GM12878 (cell line): Measurements from ENCODE around the gene CSF1R. TPM values are rescaled to one million over a fixed set of nuclear protein-coding genes. Genes with fewer than 3 reads are reported as not detected.

Experiments used
- ATAC-seq: fragments of 200-7000 bp; cut with Tn5 transposase; 3 replicates; pipeline ENCODE4 v1.9.1; 2020; ENCODE audit warnings: mild to moderate bottlenecking, moderate library complexity
- BruUV-seq: library from RNA; stranded (reverse); fragments of 400-500 nt; replicated peaks from 2 replicates; lab custom pipeline; 2021; lab: Mats Ljungman, UMichigan
- CTCF ChIA-PET: fragments of 300-600 bp; sonication (Branson Sonifier 250); formaldehyde crosslinking; extraction: SDS; loops from one replicate; lab custom pipeline; 2021; ENCODE audit warnings: inconsistent platforms; lab: Yijun Ruan, JAX
- POLR2A ChIA-PET: fragments of 350-600 bp; formaldehyde crosslinking; extraction: SDS; loops from one replicate; lab custom pipeline; 2021; ENCODE audit warnings: inconsistent platforms; lab: Charles Lee
- RAD21 ChIA-PET: fragments of 300-600 bp; sonication (Branson Sonifier 250); formaldehyde crosslinking; loops from one replicate; lab custom pipeline; 2023; ENCODE audit warnings: antibody characterized with exemption; ENCODE audit not compliant: unreplicated experiment; lab: Charles Lee
- SMC1A ChIA-PET: fragments of 300-600 bp; sonication (Branson Sonifier 250); formaldehyde crosslinking; loops from one replicate; lab custom pipeline; 2023; ENCODE audit not compliant: unreplicated experiment, uncharacterized antibody; lab: Charles Lee
- DNase-seq: peaks from one replicate; pipeline ENCODE4 v3.0.0-alpha.2; 2011; ENCODE audit warnings: low read depth, low spot score
- FAIRE-seq: peaks from 3 replicates; lab custom pipeline; 2011; peaks lifted over from hg19 to GRCh38; lab: Jason Lieb, UNC
- H2AFZ ChIP-seq: 2 replicates; pipeline ENCODE4 v1.6.0; 2011; ENCODE audit warnings: low read depth, low read length, control low read depth; ENCODE audit not compliant: control insufficient read depth
- H3K27ac ChIP-seq: 2 replicates; pipeline ENCODE4 v1.5.1; 2011; ENCODE audit warnings: control low read depth; ENCODE audit not compliant: control insufficient read depth, insufficient read depth
- H3K27me3 ChIP-seq, 2 experiments: replicated peaks in 1 of 2; 2 replicates each; pipeline versions ENCODE4 v1.6.0 to v1.6.1; 2011; ENCODE audit warnings: low read length in 1 of 2; ENCODE audit not compliant: control insufficient read depth in 2 of 2, insufficient read depth in 2 of 2
- H3K36me3 ChIP-seq, 2 experiments: 2 replicates each; pipeline ENCODE4 v1.5.1; 2011; ENCODE audit warnings: low read length in 1 of 2; ENCODE audit not compliant: control insufficient read depth in 2 of 2, insufficient read depth in 2 of 2
- H3K4me1 ChIP-seq: 2 replicates; pipeline ENCODE4 v1.6.1; 2011; ENCODE audit warnings: mild to moderate bottlenecking, low read length, moderate library complexity, mixed read lengths; ENCODE audit not compliant: control insufficient read depth, insufficient read depth
- H3K4me2 ChIP-seq: 2 replicates; pipeline ENCODE4 v1.6.0; 2011; ENCODE audit warnings: control low read depth; ENCODE audit not compliant: control insufficient read depth, insufficient read depth
- H3K4me3 ChIP-seq: fragments of 200-600 bp; sonication (generic); 2 replicates; pipeline ENCODE4 v1.5.1; 2016
- H3K79me2 ChIP-seq: 2 replicates; pipeline ENCODE4 v1.6.0; 2011; ENCODE audit warnings: low read length; ENCODE audit not compliant: control insufficient read depth, insufficient read depth
- H3K9ac ChIP-seq: 2 replicates; pipeline ENCODE4 v1.8.0; 2011; ENCODE audit warnings: low read length, control low read depth, mixed read lengths; ENCODE audit not compliant: control insufficient read depth, insufficient read depth
- H3K9me3 ChIP-seq: replicated peaks from 3 replicates; pipeline ENCODE4 v1.5.1; 2011; ENCODE audit warnings: mild to moderate bottlenecking, low read length; ENCODE audit not compliant: control insufficient read depth, insufficient read depth
- H4K20me1 ChIP-seq: 2 replicates; pipeline ENCODE4 v1.6.0; 2011; ENCODE audit not compliant: control insufficient read depth, insufficient read depth
- BCL11A ChIP-seq: IDR thresholded peaks from 2 replicates; pipeline ENCODE4 v1.6.1; 2011; ENCODE audit warnings: low read depth, low read length
- CREM ChIP-seq: IDR thresholded peaks from 2 replicates; pipeline ENCODE4 v1.6.1; 2014; ENCODE audit warnings: antibody characterized with exemption, low read depth
- HDGF ChIP-seq: fragments of 450-650 bp; IDR thresholded peaks from 2 replicates; pipeline ENCODE4 v1.6.1; 2016; ENCODE audit warnings: antibody characterized with exemption
- MTA3 ChIP-seq: IDR thresholded peaks from 2 replicates; pipeline ENCODE4 v1.6.1; 2012; ENCODE audit warnings: low read length, inconsistent platforms, borderline replicate concordance
- PAX5 ChIP-seq: IDR thresholded peaks from 2 replicates; pipeline ENCODE4 v1.6.1; 2011; ENCODE audit warnings: low read depth, low read length, borderline replicate concordance
- POU2F2 ChIP-seq: IDR thresholded peaks from 3 replicates; pipeline ENCODE4 v1.6.1; 2011; ENCODE audit warnings: low read depth, mild to moderate bottlenecking, low read length, borderline replicate concordance
- RELA ChIP-seq: fragments of 450-650 bp; IDR thresholded peaks from 2 replicates; pipeline ENCODE4 v1.8.0; 2014; ENCODE audit warnings: borderline replicate concordance; ENCODE audit not compliant: partially characterized antibody
- SMAD1 ChIP-seq: fragments of 450-650 bp; IDR thresholded peaks from 2 replicates; pipeline ENCODE4 v1.6.1; 2018; ENCODE audit warnings: mild to moderate bottlenecking, low read depth; ENCODE audit not compliant: partially characterized antibody
- STAT3 ChIP-seq: IDR thresholded peaks from 2 replicates; pipeline ENCODE4 v1.6.1; 2011; ENCODE audit warnings: low read depth, low read length, improper control_type of control experiment
- SUPT20H ChIP-seq: IDR thresholded peaks from 2 replicates; pipeline ENCODE4 v1.6.1; 2011; ENCODE audit warnings: low read depth, mild to moderate bottlenecking, low read length, moderate library complexity, borderline replicate concordance; ENCODE audit not compliant: control insufficient read depth
- ZBED1 ChIP-seq: IDR thresholded peaks from 2 replicates; pipeline ENCODE4 v1.6.1; 2016; ENCODE audit warnings: borderline replicate concordance
- ZNF217 ChIP-seq: fragments of 450-650 bp; IDR thresholded peaks from 2 replicates; pipeline ENCODE4 v1.6.1; 2017; ENCODE audit warnings: antibody characterized with exemption, mild to moderate bottlenecking
- ZNF24 ChIP-seq: fragments of 450-650 bp; IDR thresholded peaks from 2 replicates; pipeline ENCODE4 v1.6.1; 2017; ENCODE audit warnings: antibody characterized with exemption, mild to moderate bottlenecking
- WGBS: methylation state at CpG from one replicate; pipeline ENCODE4 v1.1.6; 2016; ENCODE audit warnings: low lambda C conversion rate; ENCODE audit not compliant: insufficient replicate concordance, insufficient coverage; ENCODE audit errors: missing lambda C conversion rate; 5-methylcytosine and 5-hydroxymethylcytosine counted together
- in situ Hi-C: fragments of 300-500 bp; cut with MboI; formaldehyde crosslinking; loops from 9 replicates; pipeline ENCODE4 v1.14.3; 2018; ENCODE audit warnings: mixed read lengths
- intact Hi-C: fragments of 100-400 bp; cut with micrococcal nuclease; formaldehyde crosslinking; loops from one replicate; pipeline ENCODE4 v1.14.2; 2022; ENCODE audit not compliant: unreplicated experiment
- polyA plus RNA-seq, 11 experiments: library from polyadenylated mRNA; depleted of rRNA in 4 of 11; unstranded in 6 of 11; stranded (reverse) in 5 of 11; fragments of >200 nt; fragmentation: Nextera tagmentation in 4 of 11; fragmentation: Illumina TruSeq in 1 of 11; extraction: Ambion mirVana in 4 of 11; extraction: Trizol in 1 of 11; gene quantifications; 1 replicate in 1 of 11; 2 replicates in 10 of 11; pipeline versions ENCODE4 v1.2.1 to v1.2.3, GENCODE V29; 2011 to 2016; ENCODE audit warnings: inconsistent platforms in 2 of 11, missing spikeins in 2 of 11, low read depth in 1 of 11
- total RNA-seq, 4 experiments: library from RNA; depleted of rRNA in 3 of 4; stranded (reverse); fragments of >200 nt in 3 of 4; fragmentation: Illumina TruSeq in 1 of 4; extraction: Trizol in 1 of 4; gene quantifications; 2 replicates each; pipeline versions ENCODE4 v1.2.1 to v1.2.3, GENCODE V29; 2013 to 2021
- TF ChIP-seq, protein P1 (sequence below): IDR thresholded peaks from 2 replicates; pipeline ENCODE4 v1.6.1; 2012; ENCODE audit warnings: improper control_type of control experiment, low read depth, low read length; ENCODE audit not compliant: insufficient replicate concordance

Gene CSF1R
- total and polyA plus RNA-seq, 10 of the 15 experiments (the other 5 are each of a cell fraction or from before 2014, with no cell fraction given), result 0.35 to 3.6 (median 1.2) TPM

DNA sequence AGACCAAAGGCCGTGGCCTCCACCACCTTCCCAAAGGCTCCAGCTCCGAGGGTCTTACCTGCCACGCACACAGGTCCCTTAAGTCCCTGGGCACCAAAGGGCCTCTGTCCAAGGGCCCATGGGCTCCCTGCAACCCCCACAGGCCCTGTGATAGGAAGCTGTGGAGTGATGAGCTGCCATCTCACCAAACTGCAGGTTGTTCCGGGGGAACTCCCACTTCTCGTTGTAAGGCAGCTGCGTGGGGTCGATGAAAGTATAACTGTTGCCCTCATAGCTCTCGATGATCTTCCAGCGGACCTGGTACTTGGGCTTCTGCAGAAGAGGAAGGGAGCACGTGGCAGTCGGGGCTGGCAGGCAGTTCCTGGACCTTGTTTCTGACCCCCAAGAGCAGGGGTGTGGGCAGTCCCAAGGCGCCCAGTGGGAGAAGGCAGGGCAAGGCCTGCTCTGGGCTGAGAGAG is 24.8 kb downstream of the CSF1R start:
- ChIA-PET CTCF (no interaction called here), SMC1A (interaction anchor here (1.1 to 1.2 kb wide), 2 partner anchors 12 to 14 kb away, joined by 3 to 4 read pairs; no protein-coding TSS in a partner anchor), RAD21 (no interaction called here), POLR2A (interaction anchor here (0.6 kb wide), 1 partner anchor 37 kb away, joined by 3 read pairs; no protein-coding TSS in a partner anchor)
- Histone ChIP-seq H3K27me3 (no peaks in the 10 kb centered on the region; a peak in 1 of 4 replicates), H4K20me1 (no peaks in the 10 kb centered on the region), H3K27ac (no peak overlapping the region), H3K4me1 (peaks cover 5% of the 10 kb centered on the region; the same call in 1 of the 2 replicates), H3K4me3 (no peak overlapping the region), H3K9ac (no peak overlapping the region), H3K79me2 (no peaks in the 10 kb centered on the region), H2AFZ (no peak overlapping the region), H3K36me3 (no peaks in the 10 kb centered on the region), H3K9me3 (no peaks in the 10 kb centered on the region), H3K4me2 (no peak overlapping the region)
- BruUV-seq, result no TSS peak
- ATAC-seq, result no peak
- no peak for TF ChIP-seq CREM
- no peak for TF ChIP-seq HDGF
- no peak for TF ChIP-seq SUPT20H
- intact Hi-C loops, result no loop called here
- no peak for FAIRE-seq
- in situ Hi-C loops, result no loop called here
- 50% methylated on average over 12 of the region's 12 CpGs for WGBS
- no peak for DNase-seq

DNA sequence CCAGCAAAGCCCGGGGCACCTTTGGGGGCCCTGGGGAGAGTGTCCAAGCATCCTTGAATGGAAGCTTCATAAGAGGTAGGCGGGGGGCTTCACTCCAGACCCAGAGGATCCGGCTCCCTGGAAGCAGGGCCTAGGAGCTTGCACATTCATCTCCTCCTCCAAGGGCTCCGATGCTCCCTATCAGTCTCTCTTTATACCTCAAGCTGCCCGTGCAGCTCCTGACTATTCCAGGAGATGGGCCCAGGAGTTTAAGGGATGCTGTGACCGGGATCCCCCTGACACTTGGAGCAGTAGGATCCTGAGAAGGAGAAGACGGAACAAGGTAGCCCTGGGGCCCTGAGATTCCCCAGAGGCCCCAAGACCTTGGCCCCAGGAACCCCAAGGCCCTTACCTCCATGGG is 25.9 kb downstream of the CSF1R start:
- Histone ChIP-seq H3K27ac (no peak overlapping the region), H3K9ac (no peak overlapping the region), H4K20me1 (no peaks in the 10 kb centered on the region), H3K4me3 (no peak overlapping the region), H2AFZ (no peak overlapping the region), H3K36me3 (no peaks in the 10 kb centered on the region), H3K9me3 (no peaks in the 10 kb centered on the region), H3K4me1 (peaks cover 5% of the 10 kb centered on the region; the same call in 1 of the 2 replicates), H3K79me2 (no peaks in the 10 kb centered on the region), H3K27me3 (no peaks in the 10 kb centered on the region; a peak in 1 of 4 replicates), H3K4me2 (no peak overlapping the region)
- in situ Hi-C loops (no loop called here), intact Hi-C loops (no loop called here)
- FAIRE-seq (no peak), DNase-seq (no peak), ATAC-seq (no peak)
- POLR2A ChIA-PET, result no interaction called here
- CTCF ChIA-PET, result no interaction called here
- WGBS, result 24% methylated on average over 7 of the region's 7 CpGs
- BruUV-seq, result no TSS peak
- SMC1A ChIA-PET, result interaction anchor here (1.2 kb wide), 1 partner anchor 13 kb away, joined by 3 read pairs; no protein-coding TSS in a partner anchor
- TF ChIP-seq MTA3 (no peak), ZNF24 (no peak), ZBED1 (no peak), PAX5 (no peak), POU2F2 (no peak), ZNF217 (no peak), BCL11A (no peak), STAT3 (no peak), RELA (no peak), SMAD1 (no peak)
- TF ChIP-seq, protein P1, sequence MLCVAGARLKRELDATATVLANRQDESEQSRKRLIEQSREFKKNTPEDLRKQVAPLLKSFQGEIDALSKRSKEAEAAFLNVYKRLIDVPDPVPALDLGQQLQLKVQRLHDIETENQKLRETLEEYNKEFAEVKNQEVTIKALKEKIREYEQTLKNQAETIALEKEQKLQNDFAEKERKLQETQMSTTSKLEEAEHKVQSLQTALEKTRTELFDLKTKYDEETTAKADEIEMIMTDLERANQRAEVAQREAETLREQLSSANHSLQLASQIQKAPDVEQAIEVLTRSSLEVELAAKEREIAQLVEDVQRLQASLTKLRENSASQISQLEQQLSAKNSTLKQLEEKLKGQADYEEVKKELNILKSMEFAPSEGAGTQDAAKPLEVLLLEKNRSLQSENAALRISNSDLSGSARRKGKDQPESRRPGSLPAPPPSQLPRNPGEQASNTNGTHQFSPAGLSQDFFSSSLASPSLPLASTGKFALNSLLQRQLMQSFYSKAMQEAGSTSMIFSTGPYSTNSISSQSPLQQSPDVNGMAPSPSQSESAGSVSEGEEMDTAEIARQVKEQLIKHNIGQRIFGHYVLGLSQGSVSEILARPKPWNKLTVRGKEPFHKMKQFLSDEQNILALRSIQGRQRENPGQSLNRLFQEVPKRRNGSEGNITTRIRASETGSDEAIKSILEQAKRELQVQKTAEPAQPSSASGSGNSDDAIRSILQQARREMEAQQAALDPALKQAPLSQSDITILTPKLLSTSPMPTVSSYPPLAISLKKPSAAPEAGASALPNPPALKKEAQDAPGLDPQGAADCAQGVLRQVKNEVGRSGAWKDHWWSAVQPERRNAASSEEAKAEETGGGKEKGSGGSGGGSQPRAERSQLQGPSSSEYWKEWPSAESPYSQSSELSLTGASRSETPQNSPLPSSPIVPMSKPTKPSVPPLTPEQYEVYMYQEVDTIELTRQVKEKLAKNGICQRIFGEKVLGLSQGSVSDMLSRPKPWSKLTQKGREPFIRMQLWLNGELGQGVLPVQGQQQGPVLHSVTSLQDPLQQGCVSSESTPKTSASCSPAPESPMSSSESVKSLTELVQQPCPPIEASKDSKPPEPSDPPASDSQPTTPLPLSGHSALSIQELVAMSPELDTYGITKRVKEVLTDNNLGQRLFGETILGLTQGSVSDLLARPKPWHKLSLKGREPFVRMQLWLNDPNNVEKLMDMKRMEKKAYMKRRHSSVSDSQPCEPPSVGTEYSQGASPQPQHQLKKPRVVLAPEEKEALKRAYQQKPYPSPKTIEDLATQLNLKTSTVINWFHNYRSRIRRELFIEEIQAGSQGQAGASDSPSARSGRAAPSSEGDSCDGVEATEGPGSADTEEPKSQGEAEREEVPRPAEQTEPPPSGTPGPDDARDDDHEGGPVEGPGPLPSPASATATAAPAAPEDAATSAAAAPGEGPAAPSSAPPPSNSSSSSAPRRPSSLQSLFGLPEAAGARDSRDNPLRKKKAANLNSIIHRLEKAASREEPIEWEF, result no peak
- RAD21 ChIA-PET, result no interaction called here
